Diencephalon (tissue), 1 donor: Measurements from ENCODE around the gene LIMS4. TPM values are rescaled to one million over a fixed set of nuclear protein-coding genes. Genes with fewer than 3 reads are reported as not detected.

Source experiments
- small RNA-seq: library from RNA; depleted of rRNA; stranded (forward); fragments of <200 nt; gene quantifications from one replicate; pipeline ENCODE3, GENCODE V24; 2014
- total RNA-seq: library from RNA; depleted of rRNA; stranded (reverse); fragments of >200 nt; gene quantifications from one replicate; pipeline ENCODE4 v1.2.3, GENCODE V29; 2014

Gene LIMS4
- not detected for total RNA-seq

GRCh38 chr2:110472171-110473058 is at the start of gene LIMS4:
Gene LIMS4 (minus strand): TSS chr2:110472816. CDS start chr2:110472778, 38 bp downstream.

Small RNAs within 50 kb of the gene (small RNA-seq; reads per million reads assigned to genes)
- gene AC108938.1 = not detected

Other genes with a start within 250 kb of the LIMS4 start
- 112 TPM for gene RGPD6, start 104.4 kb upstream of the LIMS4 start, total RNA-seq
- gene BUB1, start 205.2 kb upstream of the LIMS4 start, total RNA-seq = 12.9 TPM